ENCODE results near the gene MAML3. TPM values are rescaled to one million over a fixed set of nuclear protein-coding genes. Genes with fewer than 3 reads are reported as not detected.

Gene MAML3
- total RNA-seq, 4 donors from 2014 or later, result 21.2 to 28.4 (median 22.1) TPM

DNA sequence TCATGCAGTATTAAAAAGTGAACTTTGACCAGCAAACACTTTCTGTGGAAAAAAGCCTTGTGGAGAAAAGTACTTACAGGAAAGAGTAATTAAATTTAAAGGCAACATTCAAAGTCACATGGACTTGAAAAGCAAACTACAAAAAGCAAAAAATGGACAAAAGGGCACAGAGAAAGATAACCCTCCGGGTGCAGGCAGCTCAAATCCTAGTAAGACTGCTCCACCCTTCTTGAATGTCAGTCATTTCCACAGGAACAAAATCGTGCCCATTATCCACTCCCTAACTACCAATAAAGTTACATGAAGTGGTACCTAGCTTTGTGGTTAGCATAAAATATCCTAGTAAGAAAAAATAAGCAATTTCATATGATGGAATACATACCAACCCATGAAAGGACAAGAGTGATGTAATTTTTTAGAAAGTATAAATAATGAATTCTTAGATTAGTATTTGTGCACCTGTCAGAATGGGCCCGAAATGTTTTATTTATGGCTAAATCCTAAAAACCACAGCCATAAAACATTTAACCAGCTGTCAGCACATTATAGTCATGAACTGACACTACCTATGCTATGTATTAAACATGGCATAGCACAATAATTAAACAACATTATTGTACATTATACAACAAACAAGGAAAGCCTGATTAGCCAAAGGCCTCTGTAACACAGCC lies 43.3 kb downstream of the MAML3 start:
- intact Hi-C loops (cut with DNase I; ENCODE audit: low total_unique reads), result no loop called here
- no peak for TF ChIP-seq POLR2A (IDR thresholded peaks at IDR 0.05)
- TF ChIP-seq, protein P1, sequence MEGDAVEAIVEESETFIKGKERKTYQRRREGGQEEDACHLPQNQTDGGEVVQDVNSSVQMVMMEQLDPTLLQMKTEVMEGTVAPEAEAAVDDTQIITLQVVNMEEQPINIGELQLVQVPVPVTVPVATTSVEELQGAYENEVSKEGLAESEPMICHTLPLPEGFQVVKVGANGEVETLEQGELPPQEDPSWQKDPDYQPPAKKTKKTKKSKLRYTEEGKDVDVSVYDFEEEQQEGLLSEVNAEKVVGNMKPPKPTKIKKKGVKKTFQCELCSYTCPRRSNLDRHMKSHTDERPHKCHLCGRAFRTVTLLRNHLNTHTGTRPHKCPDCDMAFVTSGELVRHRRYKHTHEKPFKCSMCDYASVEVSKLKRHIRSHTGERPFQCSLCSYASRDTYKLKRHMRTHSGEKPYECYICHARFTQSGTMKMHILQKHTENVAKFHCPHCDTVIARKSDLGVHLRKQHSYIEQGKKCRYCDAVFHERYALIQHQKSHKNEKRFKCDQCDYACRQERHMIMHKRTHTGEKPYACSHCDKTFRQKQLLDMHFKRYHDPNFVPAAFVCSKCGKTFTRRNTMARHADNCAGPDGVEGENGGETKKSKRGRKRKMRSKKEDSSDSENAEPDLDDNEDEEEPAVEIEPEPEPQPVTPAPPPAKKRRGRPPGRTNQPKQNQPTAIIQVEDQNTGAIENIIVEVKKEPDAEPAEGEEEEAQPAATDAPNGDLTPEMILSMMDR (IDR thresholded peaks at IDR 0.05), result no peak
- WGBS, 2 donors, result 79 to 82% methylated on average over 3 of the region's 3 CpGs
- H3K4me3 ChIP-seq (ENCODE audit: low read depth, poor library complexity, severe bottlenecking), result no peak overlapping the region
- DNase-seq (ENCODE audit: low spot score in 2 of 2), result no peak

DNA sequence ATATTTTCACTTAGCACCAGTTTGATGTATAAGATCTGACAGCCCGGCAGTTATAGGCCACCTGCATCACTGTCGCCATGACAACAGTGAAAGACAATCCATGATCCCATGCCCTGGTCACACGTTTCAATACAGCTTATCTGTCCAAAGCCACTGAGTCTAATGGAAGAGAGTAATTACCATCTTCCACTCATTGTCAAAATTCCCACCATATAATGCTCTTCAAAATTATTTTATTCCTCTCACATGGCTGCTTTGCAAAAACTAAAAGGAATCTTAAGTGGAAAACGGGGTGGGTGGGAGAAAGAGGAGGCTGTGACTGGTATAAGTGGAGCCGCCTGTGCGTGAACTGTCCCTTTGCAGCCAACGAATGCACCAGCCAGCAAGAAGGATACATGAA lies 44.2 kb downstream of the MAML3 start:
- TF ChIP-seq, protein P1 (IDR thresholded peaks at IDR 0.05), result no peak
- no peak for TF ChIP-seq POLR2A (IDR thresholded peaks at IDR 0.05)
- whole genome bisulfite sequencing, 2 donors, result 89 to 90% methylated on average over 7 of the region's 7 CpGs
- intact Hi-C loops (cut with DNase I; ENCODE audit: low total_unique reads), result no loop called here

DNA sequence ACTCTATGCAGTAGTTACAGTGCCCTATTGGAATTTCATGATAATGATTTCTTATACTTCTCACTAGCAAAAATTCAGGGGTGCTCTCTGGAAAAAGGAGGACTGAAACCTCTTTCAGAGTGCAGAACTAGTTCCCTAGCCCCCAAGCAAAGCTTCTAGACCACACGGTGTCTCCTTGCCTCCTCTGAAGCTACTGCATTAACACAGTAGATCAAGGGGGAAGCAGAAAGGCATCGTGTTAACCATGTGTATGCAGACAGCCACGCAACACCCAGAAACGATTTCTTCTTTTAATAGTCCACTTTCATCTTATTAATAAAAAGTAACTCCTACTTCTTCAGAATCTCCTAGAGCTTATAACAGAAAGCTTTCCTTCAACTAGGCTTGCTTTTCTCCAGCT lies 44.7 kb downstream of the MAML3 start:
- WGBS, 2 donors, result 80 to 82% methylated on average over 4 of the region's 4 CpGs
- intact Hi-C loops (cut with DNase I; ENCODE audit: low total_unique reads), result no loop called here
- no peak for DNase-seq (ENCODE audit: low spot score in 2 of 2)
- H3K4me3 ChIP-seq (ENCODE audit: low read depth, poor library complexity, severe bottlenecking), result no peak overlapping the region
- TF ChIP-seq, protein P1 (IDR thresholded peaks at IDR 0.05), result no peak
- TF ChIP-seq POLR2A (IDR thresholded peaks at IDR 0.05), result no peak

More for the DNA sequence above, 44.2 kb downstream of the MAML3 start:
- H3K4me3 ChIP-seq (ENCODE audit: low read depth, poor library complexity, severe bottlenecking), result no peak overlapping the region
- no peak for DNase-seq (ENCODE audit: low spot score in 2 of 2)

DNA sequence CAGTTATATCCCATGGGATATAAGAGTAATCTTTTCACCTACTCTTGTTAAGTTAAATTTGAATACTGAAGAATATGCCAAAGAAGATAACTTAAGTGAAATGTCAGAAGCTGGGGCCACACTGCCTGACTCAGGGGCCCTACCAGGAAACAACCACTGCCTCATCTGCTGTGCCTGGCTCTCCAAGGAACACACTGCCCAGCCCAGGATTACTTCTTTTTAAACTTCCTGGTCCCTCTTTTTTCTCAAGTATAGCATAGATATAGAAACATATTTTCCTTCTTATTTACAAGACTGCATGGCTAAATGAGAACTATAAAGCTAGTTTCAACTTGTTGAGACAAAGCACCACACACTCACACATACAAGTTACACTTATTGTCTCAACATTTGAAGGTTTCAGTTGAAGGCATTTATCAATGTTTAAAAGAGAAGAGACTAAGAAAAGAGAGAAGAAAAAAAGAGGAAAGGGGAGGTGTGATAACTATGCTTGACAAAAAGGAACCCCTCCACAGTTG lies 45.2 kb downstream of the MAML3 start:
- intact Hi-C loops (cut with DNase I; ENCODE audit: low total_unique reads), result no loop called here
- no peak overlapping the region for H3K4me3 ChIP-seq (ENCODE audit: low read depth, poor library complexity, severe bottlenecking)
- no peak for DNase-seq (ENCODE audit: low spot score in 2 of 2)
- TF ChIP-seq, protein P1 (IDR thresholded peaks at IDR 0.05), result no peak
- TF ChIP-seq POLR2A (IDR thresholded peaks at IDR 0.05), result no peak

DNA sequence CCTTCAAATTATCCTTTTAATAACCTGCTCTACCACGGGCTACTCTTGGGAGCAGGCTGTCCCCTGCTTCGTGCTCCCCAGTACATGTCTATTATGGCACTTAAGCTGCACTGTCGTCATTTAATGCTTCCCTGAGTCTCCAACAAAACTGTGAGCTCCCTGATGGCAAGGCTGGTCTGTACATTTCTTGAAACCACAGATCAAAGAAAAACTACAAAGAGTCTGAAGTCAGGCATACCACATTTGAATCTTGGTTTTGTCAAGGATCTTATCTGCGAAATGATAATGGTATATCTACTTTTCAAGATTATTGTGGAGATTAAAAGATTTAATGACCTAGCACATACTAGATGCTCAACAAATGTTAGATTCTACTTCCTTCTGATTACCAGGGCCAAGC lies 45.7 kb downstream of the MAML3 start:
- TF ChIP-seq POLR2A (IDR thresholded peaks at IDR 0.05), result no peak
- TF ChIP-seq, protein P1 (IDR thresholded peaks at IDR 0.05), result no peak
- WGBS, 2 donors, result 47 to 73% methylated on average over 4 of the region's 4 CpGs
- H3K4me3 ChIP-seq (ENCODE audit: low read depth, poor library complexity, severe bottlenecking), result no peak overlapping the region
- no peak for DNase-seq (ENCODE audit: low spot score in 2 of 2)
- intact Hi-C loops (cut with DNase I; ENCODE audit: low total_unique reads), result no loop called here

Data from lower leg skin (tissue), 4 donors.